GM12872 (cell line): ENCODE measurements around the gene PIK3IP1.

Source experiments
- TF ChIP-seq, protein P1 (sequence below): IDR thresholded peaks from 3 replicates; pipeline ENCODE4 v1.5.1; 2011; ENCODE audit warnings: low read depth, mild to moderate bottlenecking, low read length, moderate library complexity; ENCODE audit not compliant: insufficient read depth

PIK3IP1 gene

DNA sequence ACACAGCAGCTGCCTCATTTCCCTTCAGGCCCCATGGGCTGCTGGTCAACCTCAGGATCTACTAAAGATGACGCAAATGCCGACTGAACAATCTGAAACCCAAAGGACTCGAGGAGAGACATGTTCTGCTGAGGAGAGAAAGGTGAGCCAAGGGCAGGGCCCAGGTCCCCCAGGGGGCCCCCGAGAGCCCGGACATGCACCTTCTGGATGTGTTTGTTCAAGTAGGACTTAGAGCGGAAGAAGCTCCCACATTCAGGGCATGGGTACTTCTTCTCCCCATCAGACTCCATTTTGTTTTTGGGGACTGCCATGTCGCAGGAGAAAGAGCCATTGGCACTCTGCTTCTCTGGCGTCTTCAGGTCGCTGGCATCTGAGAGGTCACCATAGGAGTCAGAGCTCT, 34.6 kb upstream of the PIK3IP1 start:
- TF ChIP-seq, protein P1, sequence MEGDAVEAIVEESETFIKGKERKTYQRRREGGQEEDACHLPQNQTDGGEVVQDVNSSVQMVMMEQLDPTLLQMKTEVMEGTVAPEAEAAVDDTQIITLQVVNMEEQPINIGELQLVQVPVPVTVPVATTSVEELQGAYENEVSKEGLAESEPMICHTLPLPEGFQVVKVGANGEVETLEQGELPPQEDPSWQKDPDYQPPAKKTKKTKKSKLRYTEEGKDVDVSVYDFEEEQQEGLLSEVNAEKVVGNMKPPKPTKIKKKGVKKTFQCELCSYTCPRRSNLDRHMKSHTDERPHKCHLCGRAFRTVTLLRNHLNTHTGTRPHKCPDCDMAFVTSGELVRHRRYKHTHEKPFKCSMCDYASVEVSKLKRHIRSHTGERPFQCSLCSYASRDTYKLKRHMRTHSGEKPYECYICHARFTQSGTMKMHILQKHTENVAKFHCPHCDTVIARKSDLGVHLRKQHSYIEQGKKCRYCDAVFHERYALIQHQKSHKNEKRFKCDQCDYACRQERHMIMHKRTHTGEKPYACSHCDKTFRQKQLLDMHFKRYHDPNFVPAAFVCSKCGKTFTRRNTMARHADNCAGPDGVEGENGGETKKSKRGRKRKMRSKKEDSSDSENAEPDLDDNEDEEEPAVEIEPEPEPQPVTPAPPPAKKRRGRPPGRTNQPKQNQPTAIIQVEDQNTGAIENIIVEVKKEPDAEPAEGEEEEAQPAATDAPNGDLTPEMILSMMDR: no peak

DNA sequence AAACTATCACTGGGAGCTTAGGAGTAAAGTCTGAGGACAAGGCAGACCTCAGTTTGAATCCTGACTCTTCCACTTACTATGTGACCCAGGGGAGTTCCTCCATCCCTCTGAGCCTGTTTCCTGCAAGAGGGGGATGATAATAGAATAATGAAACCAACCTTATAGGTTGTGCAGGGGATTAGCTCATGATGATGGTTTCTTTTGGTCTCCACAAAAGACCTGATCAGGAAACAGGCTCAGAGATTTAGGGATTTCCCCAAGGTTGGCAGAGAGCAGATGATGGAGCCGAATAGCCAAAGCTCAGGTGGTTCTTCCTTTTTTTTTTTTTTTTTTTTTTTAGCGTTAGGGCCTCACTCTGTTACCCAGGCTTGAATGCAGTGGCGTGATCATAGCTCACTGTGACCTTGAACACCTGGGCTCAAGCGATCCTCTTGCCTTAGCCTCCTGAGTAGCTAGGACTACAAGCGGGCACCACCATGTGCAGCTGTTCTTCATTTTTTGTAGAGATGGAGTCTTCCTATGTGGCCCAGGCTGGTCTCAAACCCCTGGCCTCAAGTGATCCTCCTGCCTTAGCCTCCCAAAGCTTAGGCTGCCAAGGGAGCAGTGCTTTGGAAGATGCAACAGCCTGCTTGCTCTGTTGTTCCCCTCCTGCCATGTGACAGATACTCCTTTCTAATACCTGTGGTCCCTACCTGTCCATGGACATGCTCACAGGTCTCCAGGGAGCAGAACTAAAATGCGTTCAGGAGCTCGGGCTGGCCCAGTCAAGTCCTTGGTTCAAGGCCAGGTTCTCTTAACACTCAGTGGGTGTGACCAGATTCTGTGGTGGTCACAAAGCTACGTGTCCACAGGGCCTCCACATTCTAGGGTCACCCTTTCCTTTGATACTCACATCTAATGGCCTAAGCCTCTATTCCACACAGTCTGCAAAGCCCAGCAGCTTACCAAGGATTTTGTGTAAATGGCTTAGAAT, 31.6 kb upstream of the PIK3IP1 start:
- TF ChIP-seq, protein P1: no peak

- TF ChIP-seq, protein P1: no peak
Observed at GRCh38 chr22:31321421-31321820, 29.1 kb upstream of the PIK3IP1 start.

- TF ChIP-seq, protein P1: peak; percentile 84
Observed at GRCh38 chr22:31313366-31314147, 21.3 kb upstream of the PIK3IP1 start.

GRCh38 chr22:31308181-31308580, 15.9 kb upstream of the PIK3IP1 start:
- TF ChIP-seq, protein P1: no peak

GRCh38 chr22:31305194-31305593, 12.9 kb upstream of the PIK3IP1 start:
- TF ChIP-seq, protein P1: no peak

DNA sequence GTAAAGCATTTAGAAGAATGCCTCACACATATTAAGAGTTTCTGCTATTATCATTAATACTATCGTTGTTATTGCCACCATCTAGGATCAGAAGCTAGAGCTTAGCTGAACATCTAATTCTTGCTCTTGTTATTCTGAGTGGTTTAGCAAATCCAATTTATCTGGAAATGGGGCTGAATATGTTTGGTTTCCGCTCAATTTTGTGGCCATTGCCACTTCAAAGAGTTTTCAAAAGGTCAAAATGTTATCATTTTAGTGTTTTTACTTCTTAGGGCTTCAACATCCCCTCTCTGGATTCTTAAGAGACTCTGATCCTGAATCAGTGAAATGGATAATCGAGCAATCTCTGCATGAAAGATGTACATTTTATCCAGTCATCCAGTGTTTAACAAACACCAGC, 10.2 kb upstream of the PIK3IP1 start:
- TF ChIP-seq, protein P1: no peak
